Activated CD8-positive, alpha-beta T cell treated with anti-CD3 and anti-CD28 coated beads for 36 hours (primary cell): ENCODE measurements around the gene NAXD. TPM values are rescaled to one million over a fixed set of nuclear protein-coding genes. Genes with fewer than 3 reads are reported as not detected.

Experiments used
- ATAC-seq: fragments of 200-7000 bp; cut with Tn5 transposase; one replicate; pipeline ENCODE4 v1.10.0; 2021; ENCODE audit warnings: mild to moderate bottlenecking, moderate library complexity
- CTCF ChIA-PET: fragments of 350-600 bp; sonication (Branson Sonifier 250); formaldehyde crosslinking; loops from one replicate; lab custom pipeline; 2021; ENCODE audit warnings: antibody characterized with exemption; lab: Charles Lee
- POLR2A ChIA-PET: fragments of 350-600 bp; sonication (Branson Sonifier 250); formaldehyde crosslinking; loops from one replicate; lab custom pipeline; 2021; ENCODE audit warnings: antibody characterized with exemption; lab: Charles Lee
- DNase-seq: peaks from one replicate; pipeline ENCODE4 v3.0.0-alpha.2; 2020
- H3K27ac Mint-ChIP-seq: one replicate; pipeline ENCODE4 v1.8.0; 2021; ENCODE audit warnings: mild to moderate bottlenecking, mixed read lengths
- H3K27me3 Mint-ChIP-seq: one replicate; pipeline ENCODE4 v1.8.0; 2021; ENCODE audit warnings: mixed read lengths
- H3K36me3 Mint-ChIP-seq: one replicate; pipeline ENCODE4 v1.8.0; 2021; ENCODE audit warnings: low read depth, mixed read lengths
- H3K4me1 Mint-ChIP-seq: one replicate; pipeline ENCODE4 v1.8.0; 2021; ENCODE audit warnings: low read depth, mixed read lengths
- H3K4me3 Mint-ChIP-seq: one replicate; pipeline ENCODE4 v1.8.0; 2021; ENCODE audit warnings: mild to moderate bottlenecking, moderate library complexity, mixed read lengths
- H3K9me3 Mint-ChIP-seq: one replicate; pipeline ENCODE4 v1.8.0; 2021; ENCODE audit warnings: mixed read lengths
- intact Hi-C: fragments of 100-400 bp; cut with micrococcal nuclease; formaldehyde crosslinking; loops from one replicate; pipeline ENCODE4 v1.10.0; 2022
- total RNA-seq, 2 experiments: library from RNA; stranded (reverse); gene quantifications; one replicate each; pipeline ENCODE4 v1.2.3, GENCODE V29; 2021
- TF ChIP-seq, protein P1 (sequence below): fragments of 200-600 bp; IDR thresholded peaks from one replicate; pipeline ENCODE4 v1.8.0; 2022; ENCODE audit warnings: antibody characterized with exemption, mild to moderate bottlenecking

The NAXD gene
- total RNA-seq, 2 experiments from 2014 or later: 22.7 to 24.8 TPM

- ChIA-PET POLR2A (no interaction called here), CTCF (no interaction called here)
- Mint-ChIP-seq H3K36me3 (peaks cover 23% of the 10 kb centered on the region), H3K9me3 (no peaks in the 10 kb centered on the region), H3K4me1 (peaks cover 41% of the 10 kb centered on the region), H3K27me3 (no peaks in the 10 kb centered on the region), H3K4me3 (no peak overlapping the region), H3K27ac (peak overlapping the region; percentile 46)
- DNase-seq (no peak), ATAC-seq (no peak)
- TF ChIP-seq, protein P1, sequence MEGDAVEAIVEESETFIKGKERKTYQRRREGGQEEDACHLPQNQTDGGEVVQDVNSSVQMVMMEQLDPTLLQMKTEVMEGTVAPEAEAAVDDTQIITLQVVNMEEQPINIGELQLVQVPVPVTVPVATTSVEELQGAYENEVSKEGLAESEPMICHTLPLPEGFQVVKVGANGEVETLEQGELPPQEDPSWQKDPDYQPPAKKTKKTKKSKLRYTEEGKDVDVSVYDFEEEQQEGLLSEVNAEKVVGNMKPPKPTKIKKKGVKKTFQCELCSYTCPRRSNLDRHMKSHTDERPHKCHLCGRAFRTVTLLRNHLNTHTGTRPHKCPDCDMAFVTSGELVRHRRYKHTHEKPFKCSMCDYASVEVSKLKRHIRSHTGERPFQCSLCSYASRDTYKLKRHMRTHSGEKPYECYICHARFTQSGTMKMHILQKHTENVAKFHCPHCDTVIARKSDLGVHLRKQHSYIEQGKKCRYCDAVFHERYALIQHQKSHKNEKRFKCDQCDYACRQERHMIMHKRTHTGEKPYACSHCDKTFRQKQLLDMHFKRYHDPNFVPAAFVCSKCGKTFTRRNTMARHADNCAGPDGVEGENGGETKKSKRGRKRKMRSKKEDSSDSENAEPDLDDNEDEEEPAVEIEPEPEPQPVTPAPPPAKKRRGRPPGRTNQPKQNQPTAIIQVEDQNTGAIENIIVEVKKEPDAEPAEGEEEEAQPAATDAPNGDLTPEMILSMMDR: no peak
- intact Hi-C loops: no loop called here
Measured at GRCh38 chr13:110624766-110625756, 9.7 kb downstream of the NAXD start.

- POLR2A ChIA-PET: interaction anchor here (1.0 kb wide), 1 partner anchor 10 kb away, joined by 3 read pairs; no protein-coding TSS in a partner anchor
- no peak for ATAC-seq
- no peak overlapping the region for H3K4me3 Mint-ChIP-seq
- H3K4me1 Mint-ChIP-seq: peaks cover 45% of the 10 kb centered on the region
- DNase-seq: no peak
- peak overlapping the region; percentile 46 for H3K27ac Mint-ChIP-seq
- no peaks in the 10 kb centered on the region for H3K27me3 Mint-ChIP-seq
- H3K9me3 Mint-ChIP-seq: no peaks in the 10 kb centered on the region
- TF ChIP-seq, protein P1: no peak
- H3K36me3 Mint-ChIP-seq: peaks cover 23% of the 10 kb centered on the region
- intact Hi-C loops: no loop called here
- CTCF ChIA-PET: no interaction called here
Measured at GRCh38 chr13:110625771-110626321, 10.5 kb downstream of the NAXD start.

GRCh38 chr13:110626521-110626920, 11.2 kb downstream of the NAXD start:
- intact Hi-C loops: no loop called here
- Mint-ChIP-seq H3K36me3 (peaks cover 23% of the 10 kb centered on the region), H3K9me3 (no peaks in the 10 kb centered on the region)

GRCh38 chr13:110627351-110627750, 12.0 kb downstream of the NAXD start:
- CTCF ChIA-PET: no interaction called here
- intact Hi-C loops: no loop called here
- peaks cover 26% of the 10 kb centered on the region for H3K36me3 Mint-ChIP-seq

More at GRCh38 chr13:110626521-110626920, 11.2 kb downstream of the NAXD start:
- ATAC-seq: no peak
- Mint-ChIP-seq H3K4me3 (no peak overlapping the region), H3K4me1 (peaks cover 49% of the 10 kb centered on the region), H3K27ac (peak overlapping the region; percentile 41), H3K27me3 (no peaks in the 10 kb centered on the region)
- ChIA-PET CTCF (no interaction called here), POLR2A (interaction anchor here (1.0 kb wide), 1 partner anchor 10 kb away, joined by 3 read pairs; no protein-coding TSS in a partner anchor)
- DNase-seq: no peak
- TF ChIP-seq, protein P1: no peak

More at GRCh38 chr13:110627351-110627750, 12.0 kb downstream of the NAXD start:
- Mint-ChIP-seq H3K4me3 (no peak overlapping the region), H3K27ac (no peak overlapping the region), H3K9me3 (no peaks in the 10 kb centered on the region), H3K4me1 (peaks cover 48% of the 10 kb centered on the region), H3K27me3 (no peaks in the 10 kb centered on the region)
- ATAC-seq (no peak), DNase-seq (no peak)
- TF ChIP-seq, protein P1: no peak
- POLR2A ChIA-PET: no interaction called here
